Measurements from ENCODE around the gene COL6A2.
A peak's percentile ranks its signal among the peaks of the same experiment; 100 is the strongest.

The COL6A2 gene

DNA sequence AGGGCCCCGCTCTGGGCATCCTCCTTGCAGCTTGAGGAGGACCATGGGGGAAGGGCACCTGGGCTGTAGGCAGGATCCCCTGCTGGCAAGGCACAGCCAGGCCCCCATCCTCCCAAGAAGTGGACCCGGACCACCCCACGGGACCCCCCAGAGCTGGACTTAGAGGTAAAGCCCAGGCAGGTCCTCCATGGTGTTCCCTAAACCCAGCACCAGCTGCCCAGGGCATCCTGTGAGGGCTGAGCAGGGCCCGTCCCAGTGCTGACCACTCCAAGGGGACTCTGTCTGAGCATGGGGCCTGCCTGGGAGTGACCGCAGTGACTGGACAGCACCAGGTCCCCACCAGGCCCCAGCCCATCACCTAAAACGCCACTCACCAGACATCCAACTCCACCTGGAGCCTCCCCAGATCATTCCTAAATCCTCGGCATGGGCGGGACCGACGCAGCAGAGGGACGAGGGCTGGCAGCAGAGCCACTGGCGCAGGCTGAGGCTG lies 21.3 kb downstream of the COL6A2 start:
- DNase-seq (ENCODE audit: low read depth in 2 of 2), result no peak
- H3K4me3 ChIP-seq (replicated peaks in 1 of 2; ENCODE audit: low read depth in 2 of 2, low read length in 2 of 2), result no peak overlapping the region
- TF ChIP-seq, protein P1, sequence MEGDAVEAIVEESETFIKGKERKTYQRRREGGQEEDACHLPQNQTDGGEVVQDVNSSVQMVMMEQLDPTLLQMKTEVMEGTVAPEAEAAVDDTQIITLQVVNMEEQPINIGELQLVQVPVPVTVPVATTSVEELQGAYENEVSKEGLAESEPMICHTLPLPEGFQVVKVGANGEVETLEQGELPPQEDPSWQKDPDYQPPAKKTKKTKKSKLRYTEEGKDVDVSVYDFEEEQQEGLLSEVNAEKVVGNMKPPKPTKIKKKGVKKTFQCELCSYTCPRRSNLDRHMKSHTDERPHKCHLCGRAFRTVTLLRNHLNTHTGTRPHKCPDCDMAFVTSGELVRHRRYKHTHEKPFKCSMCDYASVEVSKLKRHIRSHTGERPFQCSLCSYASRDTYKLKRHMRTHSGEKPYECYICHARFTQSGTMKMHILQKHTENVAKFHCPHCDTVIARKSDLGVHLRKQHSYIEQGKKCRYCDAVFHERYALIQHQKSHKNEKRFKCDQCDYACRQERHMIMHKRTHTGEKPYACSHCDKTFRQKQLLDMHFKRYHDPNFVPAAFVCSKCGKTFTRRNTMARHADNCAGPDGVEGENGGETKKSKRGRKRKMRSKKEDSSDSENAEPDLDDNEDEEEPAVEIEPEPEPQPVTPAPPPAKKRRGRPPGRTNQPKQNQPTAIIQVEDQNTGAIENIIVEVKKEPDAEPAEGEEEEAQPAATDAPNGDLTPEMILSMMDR (IDR thresholded peaks at IDR 0.05; ENCODE audit: low read depth, low read length), result no peak

DNA sequence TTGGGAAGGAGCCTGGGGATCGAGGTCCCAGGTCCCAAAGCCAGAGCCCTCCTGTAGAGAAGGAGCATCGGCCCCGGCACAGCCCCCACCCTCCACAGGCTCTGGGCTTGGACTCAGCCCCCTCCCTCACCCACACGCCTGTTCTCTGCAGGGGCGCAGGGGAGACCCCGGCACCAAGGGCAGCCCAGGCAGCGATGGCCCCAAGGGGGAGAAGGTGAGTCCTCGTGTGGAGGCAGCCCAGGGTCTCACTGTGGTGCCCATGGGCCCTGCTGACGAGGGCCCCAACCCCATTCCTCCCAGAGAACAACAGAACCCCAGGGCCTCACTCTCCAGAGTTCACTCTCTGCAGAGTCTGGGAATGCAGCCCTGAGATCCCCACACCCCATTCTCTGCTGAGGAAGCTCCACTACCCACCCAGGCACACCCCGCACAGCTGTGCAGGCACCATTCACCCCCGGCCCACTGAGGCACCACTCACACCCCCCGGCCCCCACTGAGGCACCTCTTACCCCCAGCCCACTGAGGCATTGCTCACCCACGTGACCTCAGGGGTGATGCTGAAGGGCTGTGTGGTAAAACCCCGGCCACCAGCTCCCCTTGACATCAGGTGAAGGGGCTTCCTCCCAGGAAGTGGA lies 21.8 kb downstream of the COL6A2 start:
- no peak for DNase-seq (ENCODE audit: low read depth in 2 of 2)
- TF ChIP-seq, protein P1 (IDR thresholded peaks at IDR 0.05; ENCODE audit: low read depth, low read length), result no peak
- H3K4me3 ChIP-seq (replicated peaks in 1 of 2; ENCODE audit: low read depth in 2 of 2, low read length in 2 of 2), result no peak overlapping the region

DNA sequence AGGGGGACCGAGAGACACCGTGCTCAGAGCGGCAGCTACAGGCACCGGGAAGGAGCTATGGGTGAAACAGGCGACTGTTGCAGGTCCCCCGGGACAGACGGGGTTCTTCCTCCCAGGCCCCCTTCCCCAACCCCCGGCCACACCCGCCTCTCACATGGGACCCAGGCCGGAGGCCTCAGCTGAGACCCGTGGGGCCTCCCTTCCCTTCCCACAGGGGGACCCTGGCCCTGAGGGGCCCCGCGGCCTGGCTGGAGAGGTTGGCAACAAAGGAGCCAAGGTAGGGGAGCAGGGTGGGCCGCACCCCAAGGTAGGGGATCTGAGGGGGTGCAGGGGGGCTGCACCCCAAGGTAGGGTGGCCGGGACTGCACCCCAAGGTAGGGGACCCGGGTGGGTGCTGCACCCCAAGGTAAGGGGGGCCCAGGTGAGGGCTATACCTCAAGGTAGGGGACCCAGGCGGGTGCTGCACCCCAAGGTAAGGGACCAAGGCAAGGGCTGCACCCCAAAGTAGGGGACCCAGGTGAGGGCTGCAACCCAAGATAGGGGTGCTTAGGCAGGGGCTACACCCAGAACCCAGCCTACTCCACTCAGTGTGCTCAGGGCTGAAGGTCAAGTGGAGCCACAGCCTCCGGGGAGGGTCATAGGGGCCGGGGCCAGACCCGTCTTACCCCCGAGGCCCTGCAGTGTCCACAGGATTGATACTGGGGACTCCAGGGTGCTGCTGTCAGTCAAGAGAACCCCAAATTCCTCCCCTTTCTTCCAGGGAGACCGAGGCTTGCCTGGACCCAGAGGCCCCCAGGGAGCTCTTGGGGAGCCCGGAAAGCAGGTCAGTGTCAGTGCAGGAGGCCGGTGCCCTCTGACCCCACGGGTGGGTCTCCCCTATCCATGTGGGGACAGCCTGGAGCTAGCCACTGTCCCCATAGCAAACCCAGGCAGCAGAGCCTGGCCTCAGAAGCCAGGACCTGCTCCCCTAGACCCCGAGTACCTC lies 22.7 kb downstream of the COL6A2 start:
- TF ChIP-seq, protein P1 (IDR thresholded peaks at IDR 0.05; ENCODE audit: low read depth, low read length), result no peak
- no peak for DNase-seq (ENCODE audit: low read depth in 2 of 2)
- H3K4me3 ChIP-seq (replicated peaks in 1 of 2; ENCODE audit: low read depth in 2 of 2, low read length in 2 of 2), result no peak overlapping the region

DNA sequence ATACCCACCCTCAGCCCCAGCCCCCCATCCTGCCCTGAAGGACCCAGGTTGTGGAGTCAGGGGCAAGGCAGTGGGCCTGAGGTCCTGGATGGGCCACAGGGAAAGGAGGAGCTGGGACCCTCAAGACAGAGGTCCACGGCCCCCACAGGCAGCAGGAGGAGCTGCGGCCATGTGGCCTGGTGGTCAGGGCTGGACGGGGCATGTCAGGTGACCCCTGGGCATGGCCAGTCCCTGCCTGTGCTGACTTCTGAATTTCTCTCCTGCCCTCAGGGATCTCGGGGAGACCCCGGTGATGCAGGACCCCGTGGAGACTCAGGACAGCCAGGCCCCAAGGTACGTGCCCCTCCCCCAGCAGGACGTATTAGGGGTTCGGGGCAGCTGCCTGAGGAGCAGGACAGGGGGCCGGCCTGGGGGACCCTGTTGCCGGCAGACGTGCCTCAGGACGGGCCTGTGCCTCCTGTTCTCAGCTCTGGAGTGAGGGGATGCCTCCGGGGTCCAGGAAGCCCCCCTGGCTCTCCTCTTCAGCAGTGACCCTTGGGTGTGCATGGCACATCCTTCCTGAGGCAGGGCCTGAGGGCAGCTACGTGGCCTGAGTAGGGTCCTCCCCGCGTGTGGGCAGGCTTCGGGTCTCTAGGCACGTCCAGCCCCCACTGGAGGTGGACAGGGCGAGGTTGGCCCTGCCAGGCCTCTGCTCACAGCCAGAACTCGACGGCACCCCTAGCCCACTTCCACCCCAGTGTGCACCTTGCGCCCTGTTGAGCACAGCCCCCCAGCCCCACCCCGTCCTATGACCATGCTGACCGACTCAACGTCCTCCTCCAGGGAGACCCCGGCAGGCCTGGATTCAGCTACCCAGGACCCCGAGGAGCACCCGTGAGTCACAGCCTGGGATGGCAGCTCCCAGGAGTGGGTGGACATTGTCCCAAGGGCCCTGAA lies 23.6 kb downstream of the COL6A2 start:
- TF ChIP-seq, protein P1 (IDR thresholded peaks at IDR 0.05; ENCODE audit: low read depth, low read length), result no peak
- no peak for DNase-seq (ENCODE audit: low read depth in 2 of 2)
- H3K4me3 ChIP-seq (replicated peaks in 1 of 2; ENCODE audit: low read depth in 2 of 2, low read length in 2 of 2), result no peak overlapping the region

DNA sequence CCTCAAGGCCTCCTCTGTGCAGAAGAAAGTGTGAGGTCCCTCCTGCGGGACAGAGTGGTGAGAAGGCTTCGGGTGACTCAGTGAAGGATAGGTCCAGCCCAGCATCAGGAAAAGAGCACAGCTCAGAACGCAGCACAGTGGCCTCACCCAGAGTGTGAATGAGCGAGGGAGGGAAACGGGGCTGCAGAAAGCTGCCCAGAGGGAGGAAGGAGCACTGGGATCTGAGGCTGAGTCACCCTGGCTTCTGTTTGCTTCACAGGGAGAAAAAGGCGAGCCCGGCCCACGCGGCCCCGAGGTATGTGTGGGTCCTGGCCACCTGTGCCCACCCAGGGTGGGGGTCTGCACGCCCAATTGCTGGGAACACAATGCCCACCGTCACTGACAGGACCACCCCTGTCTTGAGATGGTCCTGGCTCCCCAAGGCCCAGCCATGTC lies 24.3 kb downstream of the COL6A2 start:
- DNase-seq (ENCODE audit: low read depth in 2 of 2), result peak; percentile 61 to 95
- H3K4me3 ChIP-seq (replicated peaks in 1 of 2; ENCODE audit: low read depth in 2 of 2, low read length in 2 of 2), result no peak overlapping the region
- TF ChIP-seq, protein P1 (IDR thresholded peaks at IDR 0.05; ENCODE audit: low read depth, low read length), result no peak

Measured in cardiac fibroblast (primary cell).